Measurements from ENCODE around the gene CMTM8.

DNA sequence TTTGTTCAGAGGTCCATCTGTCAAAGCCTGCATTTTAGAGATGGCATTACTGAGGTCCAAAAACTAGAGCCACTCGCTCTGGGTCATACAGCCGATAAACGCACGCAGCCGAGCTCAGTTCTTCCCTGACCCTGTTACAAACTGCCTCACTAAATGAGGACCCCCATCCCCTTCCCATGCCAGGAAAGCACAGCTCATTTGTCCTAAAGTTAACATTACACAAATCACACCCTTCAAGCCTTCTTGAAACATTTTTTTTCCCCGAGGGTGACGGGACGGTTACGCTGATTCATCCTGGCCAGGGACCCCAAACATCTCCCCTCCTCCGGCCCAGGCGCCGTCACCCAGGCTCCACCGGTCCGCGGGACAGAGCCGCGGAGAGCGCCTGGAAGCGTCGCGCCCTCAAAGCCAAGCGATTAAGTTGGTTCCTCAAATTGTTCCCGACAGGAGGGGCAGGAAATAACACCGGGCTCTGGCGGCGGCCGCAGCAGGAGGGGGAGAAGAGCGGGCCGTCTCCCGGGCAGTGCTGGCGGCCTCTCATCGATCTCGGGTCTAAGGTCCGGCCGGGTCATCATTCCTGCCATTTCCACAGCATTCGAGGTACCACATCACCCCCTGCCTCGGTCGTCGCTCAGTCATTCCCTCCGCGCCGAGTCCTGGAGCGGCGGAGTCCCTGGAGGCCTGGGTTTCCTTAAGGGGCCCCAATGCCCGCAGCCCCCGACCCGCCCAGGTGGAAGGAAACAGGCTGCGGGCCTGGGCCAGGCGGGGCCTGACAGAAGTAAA is 619 bp upstream of the CMTM8 start:
- TF ChIP-seq POLR2A (IDR thresholded peaks at IDR 0.05) (no peak), POLR2AphosphoS5 (IDR thresholded peaks at IDR 0.05) (no peak), CTCF (IDR thresholded peaks at IDR 0.05) (peak in 1 of 5 experiments; percentile 7), EP300 (IDR thresholded peaks at IDR 0.05; ENCODE audit: low read depth) (no peak)
